Measurements from ENCODE around the gene KCNH5. TPM values are rescaled to one million over a fixed set of nuclear protein-coding genes. Genes with fewer than 3 reads are reported as not detected.
A peak's percentile ranks its signal among the peaks of the same experiment; 100 is the strongest.

The KCNH5 gene
- total RNA-seq, 1 donor from 2014 or later = 0.44 TPM

DNA sequence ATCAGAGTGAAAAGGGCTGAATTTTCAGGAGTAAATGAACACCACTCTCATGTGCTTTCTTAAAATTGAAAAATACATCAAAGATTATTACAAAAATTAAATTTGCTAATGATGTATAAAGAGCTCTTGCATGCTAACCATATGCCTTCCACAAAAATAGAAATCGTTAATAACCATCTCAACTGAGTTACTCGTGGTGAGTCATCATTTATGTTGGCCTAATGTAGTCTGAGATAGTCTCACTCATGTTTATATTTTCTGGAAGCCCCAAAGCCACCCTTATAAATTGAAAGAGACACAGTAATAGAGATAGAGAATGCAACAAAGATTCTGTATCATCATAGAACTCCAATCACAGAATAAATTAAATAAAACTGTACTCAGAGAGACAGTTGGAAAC lies 131.2 kb downstream of the KCNH5 start:
- no peaks in the 10 kb centered on the region for H3K36me3 Mint-ChIP-seq (ENCODE audit: low read depth)
- TF ChIP-seq, protein P1, sequence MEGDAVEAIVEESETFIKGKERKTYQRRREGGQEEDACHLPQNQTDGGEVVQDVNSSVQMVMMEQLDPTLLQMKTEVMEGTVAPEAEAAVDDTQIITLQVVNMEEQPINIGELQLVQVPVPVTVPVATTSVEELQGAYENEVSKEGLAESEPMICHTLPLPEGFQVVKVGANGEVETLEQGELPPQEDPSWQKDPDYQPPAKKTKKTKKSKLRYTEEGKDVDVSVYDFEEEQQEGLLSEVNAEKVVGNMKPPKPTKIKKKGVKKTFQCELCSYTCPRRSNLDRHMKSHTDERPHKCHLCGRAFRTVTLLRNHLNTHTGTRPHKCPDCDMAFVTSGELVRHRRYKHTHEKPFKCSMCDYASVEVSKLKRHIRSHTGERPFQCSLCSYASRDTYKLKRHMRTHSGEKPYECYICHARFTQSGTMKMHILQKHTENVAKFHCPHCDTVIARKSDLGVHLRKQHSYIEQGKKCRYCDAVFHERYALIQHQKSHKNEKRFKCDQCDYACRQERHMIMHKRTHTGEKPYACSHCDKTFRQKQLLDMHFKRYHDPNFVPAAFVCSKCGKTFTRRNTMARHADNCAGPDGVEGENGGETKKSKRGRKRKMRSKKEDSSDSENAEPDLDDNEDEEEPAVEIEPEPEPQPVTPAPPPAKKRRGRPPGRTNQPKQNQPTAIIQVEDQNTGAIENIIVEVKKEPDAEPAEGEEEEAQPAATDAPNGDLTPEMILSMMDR (conservative IDR thresholded peaks at IDR 0.05) = no peak
- H3K4me3 Mint-ChIP-seq = no peak overlapping the region
- no peaks in the 10 kb centered on the region for H3K27me3 Mint-ChIP-seq (ENCODE audit: low read depth)
- H3K27ac Mint-ChIP-seq (ENCODE audit: unreplicated experiment) = no peak overlapping the region
- H3K4me1 Mint-ChIP-seq = no peaks in the 10 kb centered on the region
- no peaks in the 10 kb centered on the region for H3K9me3 Mint-ChIP-seq
- no peak for DNase-seq (ENCODE audit: low read depth, low spot score)

DNA sequence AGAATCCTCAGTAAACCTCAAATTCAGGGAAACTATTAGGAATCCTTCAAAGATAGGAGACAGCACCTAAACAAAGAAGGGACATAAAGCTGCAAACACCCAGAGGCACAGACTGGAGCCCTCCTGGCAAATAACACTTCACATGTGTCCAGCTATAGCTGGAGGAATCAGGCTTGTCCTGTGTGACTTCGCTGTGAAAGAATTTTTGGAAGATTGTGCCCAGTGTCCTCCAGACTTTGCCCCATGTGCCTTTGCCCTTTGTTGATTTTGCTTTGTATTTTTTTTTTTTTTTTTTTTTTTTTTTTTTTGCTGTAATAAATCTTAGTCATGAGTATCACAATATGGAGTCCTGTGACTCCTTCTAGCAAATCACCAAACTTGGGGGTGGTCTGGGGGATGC lies 136.8 kb downstream of the KCNH5 start:
- no peaks in the 10 kb centered on the region for H3K36me3 Mint-ChIP-seq (ENCODE audit: low read depth)
- H3K27me3 Mint-ChIP-seq (ENCODE audit: low read depth) = no peaks in the 10 kb centered on the region
- DNase-seq (ENCODE audit: low read depth, low spot score) = no peak
- H3K9me3 Mint-ChIP-seq = no peaks in the 10 kb centered on the region
- no peaks in the 10 kb centered on the region for H3K4me1 Mint-ChIP-seq
- H3K27ac Mint-ChIP-seq (ENCODE audit: unreplicated experiment) = peak overlapping the region; percentile 51
- TF ChIP-seq, protein P1 (conservative IDR thresholded peaks at IDR 0.05) = no peak
- no peak overlapping the region for H3K4me3 Mint-ChIP-seq

DNA sequence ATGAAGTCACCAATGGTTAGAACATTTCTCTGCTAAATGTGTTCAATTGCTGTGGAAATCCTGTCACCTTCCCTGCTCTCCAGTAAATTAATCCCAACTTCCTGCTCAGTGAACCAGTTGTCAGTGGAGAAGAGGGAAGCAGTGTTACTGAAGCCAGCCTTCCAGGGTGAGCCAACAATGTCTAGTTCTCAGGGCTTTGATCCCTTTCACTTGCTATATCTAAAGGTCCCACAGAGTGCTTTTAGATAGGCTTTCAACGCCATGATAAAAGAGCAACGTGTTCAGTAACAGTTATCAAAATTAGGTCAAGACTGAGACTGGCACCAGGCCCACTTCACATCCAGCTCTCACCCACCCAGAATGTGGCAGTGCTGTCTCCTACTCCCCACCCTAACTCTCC lies 139.7 kb downstream of the KCNH5 start:
- H3K4me1 Mint-ChIP-seq = no peaks in the 10 kb centered on the region
- no peaks in the 10 kb centered on the region for H3K36me3 Mint-ChIP-seq (ENCODE audit: low read depth)
- H3K9me3 Mint-ChIP-seq = peaks cover 3% of the 10 kb centered on the region
- H3K27ac Mint-ChIP-seq (ENCODE audit: unreplicated experiment) = no peak overlapping the region
- H3K4me3 Mint-ChIP-seq = no peak overlapping the region
- no peaks in the 10 kb centered on the region for H3K27me3 Mint-ChIP-seq (ENCODE audit: low read depth)
- DNase-seq (ENCODE audit: low read depth, low spot score) = no peak
- TF ChIP-seq, protein P1 (conservative IDR thresholded peaks at IDR 0.05) = no peak

DNA sequence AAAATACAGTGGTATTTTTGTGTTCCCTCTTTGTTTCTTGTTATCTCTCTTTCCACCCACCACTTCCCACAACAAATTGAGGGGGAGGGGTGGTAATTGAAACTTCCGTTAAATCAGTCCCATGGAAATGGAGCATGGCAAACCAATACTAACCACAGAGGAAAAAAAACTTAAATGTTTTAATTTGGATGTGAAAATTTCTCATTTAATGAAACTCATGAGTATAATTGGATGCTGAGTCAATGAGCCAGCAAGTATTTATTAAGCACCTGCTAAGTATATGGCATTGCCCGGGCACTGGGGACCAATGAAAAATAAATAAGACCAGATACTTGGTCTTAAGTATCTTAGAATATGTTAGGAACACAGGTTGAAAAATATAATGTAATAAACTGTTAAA lies 147.5 kb downstream of the KCNH5 start:
- TF ChIP-seq, protein P1 (conservative IDR thresholded peaks at IDR 0.05) = no peak
- no peaks in the 10 kb centered on the region for H3K36me3 Mint-ChIP-seq (ENCODE audit: low read depth)
- no peaks in the 10 kb centered on the region for H3K27me3 Mint-ChIP-seq (ENCODE audit: low read depth)
- H3K27ac Mint-ChIP-seq (ENCODE audit: unreplicated experiment) = no peak overlapping the region
- H3K4me1 Mint-ChIP-seq = no peaks in the 10 kb centered on the region
- no peak overlapping the region for H3K4me3 Mint-ChIP-seq
- H3K9me3 Mint-ChIP-seq = peaks cover 5% of the 10 kb centered on the region
- no peak for DNase-seq (ENCODE audit: low read depth, low spot score)

DNA sequence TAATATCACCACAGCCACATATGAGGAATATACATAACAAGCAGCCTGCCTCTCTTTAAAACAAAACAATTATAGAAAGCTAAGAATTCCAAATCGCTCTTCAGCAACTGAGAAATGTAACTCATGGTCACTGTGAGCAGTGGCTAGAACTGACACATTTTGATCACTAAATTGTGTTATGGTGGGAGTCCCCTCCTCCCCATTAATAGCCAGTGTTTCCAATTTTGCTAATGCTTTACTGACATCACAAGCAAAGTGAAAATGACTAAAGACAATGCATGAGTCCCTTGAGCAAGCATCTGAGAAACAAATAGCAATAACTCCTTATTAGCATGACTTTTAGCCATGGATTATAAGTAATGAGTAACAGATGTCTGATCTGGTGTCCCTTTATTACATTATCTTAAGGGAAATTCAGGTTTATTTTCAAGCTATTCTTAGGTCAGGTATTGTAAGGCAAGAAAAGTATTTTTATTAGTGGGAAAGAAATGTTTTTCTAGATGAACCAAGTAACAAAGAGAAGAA lies 148.3 kb downstream of the KCNH5 start:
- peaks cover 5% of the 10 kb centered on the region for H3K9me3 Mint-ChIP-seq
- no peaks in the 10 kb centered on the region for H3K36me3 Mint-ChIP-seq (ENCODE audit: low read depth)
- no peaks in the 10 kb centered on the region for H3K4me1 Mint-ChIP-seq
- H3K27me3 Mint-ChIP-seq (ENCODE audit: low read depth) = no peaks in the 10 kb centered on the region
- peak overlapping the region; percentile 19 for H3K27ac Mint-ChIP-seq (ENCODE audit: unreplicated experiment)
- TF ChIP-seq, protein P1 (conservative IDR thresholded peaks at IDR 0.05) = no peak
- no peak overlapping the region for H3K4me3 Mint-ChIP-seq
- DNase-seq (ENCODE audit: low read depth, low spot score) = no peak

DNA sequence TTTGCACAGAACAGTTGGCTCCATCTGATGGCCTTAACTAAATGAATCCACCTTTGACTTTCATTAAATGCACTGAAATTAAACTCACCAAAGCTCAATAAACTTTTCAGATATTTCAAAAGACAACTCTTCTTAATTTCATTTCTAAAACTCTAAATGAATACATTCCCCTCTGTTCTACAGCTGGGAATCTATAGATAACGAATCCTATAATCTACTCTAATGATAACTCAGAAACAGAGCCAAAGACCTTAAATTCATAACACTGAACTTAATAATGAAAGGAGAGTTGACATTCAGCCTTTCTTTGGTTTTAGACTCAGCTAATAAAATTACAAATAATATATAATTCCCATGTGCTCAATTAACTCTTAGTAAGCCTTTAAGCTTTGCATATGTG lies 150.5 kb downstream of the KCNH5 start:
- Mint-ChIP-seq H3K36me3 (ENCODE audit: low read depth) (no peaks in the 10 kb centered on the region), H3K4me3 (no peak overlapping the region), H3K27ac (ENCODE audit: unreplicated experiment) (no peak overlapping the region), H3K9me3 (peaks cover 5% of the 10 kb centered on the region), H3K27me3 (ENCODE audit: low read depth) (no peaks in the 10 kb centered on the region), H3K4me1 (no peaks in the 10 kb centered on the region)
- no peak for DNase-seq (ENCODE audit: low read depth, low spot score)
- TF ChIP-seq, protein P1 (conservative IDR thresholded peaks at IDR 0.05) = no peak

Measured in neural crest cell (in vitro differentiated cells).